SK-N-SH treated with all-trans-retinoic acid at 6 μM for 48 hours (cell line): Measurements from ENCODE around the gene LRMDA.

ENCODE experiments used
- ARNTL ChIP-seq: fragments of 450-650 bp; formaldehyde crosslinking; IDR thresholded peaks from 2 replicates; pipeline ENCODE4 v1.5.0; 2020; ENCODE audit warnings: low read depth, mild to moderate bottlenecking, moderate library complexity, borderline replicate concordance
- ESRRG ChIP-seq: fragments of 250-450 bp; sonication (Bioruptor Pico); IDR thresholded peaks from 2 replicates; pipeline ENCODE4 v1.6.1; 2021; ENCODE audit warnings: mild to moderate bottlenecking
- ZNF70 ChIP-seq: fragments of 450-650 bp; formaldehyde crosslinking; IDR thresholded peaks from 2 replicates; pipeline ENCODE4 v1.5.0; 2020; ENCODE audit warnings: mild to moderate bottlenecking, moderate library complexity
- TF ChIP-seq, protein P1 (sequence below): fragments of 250-450 bp; sonication (Bioruptor Pico); IDR thresholded peaks from 2 replicates; pipeline ENCODE4 v1.8.0; 2020; ENCODE audit warnings: mild to moderate bottlenecking, moderate library complexity, borderline replicate concordance

- TF ChIP-seq, protein P1, sequence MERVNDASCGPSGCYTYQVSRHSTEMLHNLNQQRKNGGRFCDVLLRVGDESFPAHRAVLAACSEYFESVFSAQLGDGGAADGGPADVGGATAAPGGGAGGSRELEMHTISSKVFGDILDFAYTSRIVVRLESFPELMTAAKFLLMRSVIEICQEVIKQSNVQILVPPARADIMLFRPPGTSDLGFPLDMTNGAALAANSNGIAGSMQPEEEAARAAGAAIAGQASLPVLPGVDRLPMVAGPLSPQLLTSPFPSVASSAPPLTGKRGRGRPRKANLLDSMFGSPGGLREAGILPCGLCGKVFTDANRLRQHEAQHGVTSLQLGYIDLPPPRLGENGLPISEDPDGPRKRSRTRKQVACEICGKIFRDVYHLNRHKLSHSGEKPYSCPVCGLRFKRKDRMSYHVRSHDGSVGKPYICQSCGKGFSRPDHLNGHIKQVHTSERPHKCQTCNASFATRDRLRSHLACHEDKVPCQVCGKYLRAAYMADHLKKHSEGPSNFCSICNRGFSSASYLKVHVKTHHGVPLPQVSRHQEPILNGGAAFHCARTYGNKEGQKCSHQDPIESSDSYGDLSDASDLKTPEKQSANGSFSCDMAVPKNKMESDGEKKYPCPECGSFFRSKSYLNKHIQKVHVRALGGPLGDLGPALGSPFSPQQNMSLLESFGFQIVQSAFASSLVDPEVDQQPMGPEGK (CRISPR knock-in tag): no peak
- TF ChIP-seq ZNF70 (CRISPR knock-in tag) (no peak), ARNTL (CRISPR knock-in tag) (no peak), ESRRG (CRISPR knock-in tag) (no peak)
These were observed 593.7 kb downstream of the LRMDA start for GRCh38 chr10:76025124-76025477.
